Measurements from ENCODE around the gene CLDN24.

GRCh38 chr4:183304538-183304937 is 17.7 kb downstream of the CLDN24 start:
- TF ChIP-seq, protein P1, sequence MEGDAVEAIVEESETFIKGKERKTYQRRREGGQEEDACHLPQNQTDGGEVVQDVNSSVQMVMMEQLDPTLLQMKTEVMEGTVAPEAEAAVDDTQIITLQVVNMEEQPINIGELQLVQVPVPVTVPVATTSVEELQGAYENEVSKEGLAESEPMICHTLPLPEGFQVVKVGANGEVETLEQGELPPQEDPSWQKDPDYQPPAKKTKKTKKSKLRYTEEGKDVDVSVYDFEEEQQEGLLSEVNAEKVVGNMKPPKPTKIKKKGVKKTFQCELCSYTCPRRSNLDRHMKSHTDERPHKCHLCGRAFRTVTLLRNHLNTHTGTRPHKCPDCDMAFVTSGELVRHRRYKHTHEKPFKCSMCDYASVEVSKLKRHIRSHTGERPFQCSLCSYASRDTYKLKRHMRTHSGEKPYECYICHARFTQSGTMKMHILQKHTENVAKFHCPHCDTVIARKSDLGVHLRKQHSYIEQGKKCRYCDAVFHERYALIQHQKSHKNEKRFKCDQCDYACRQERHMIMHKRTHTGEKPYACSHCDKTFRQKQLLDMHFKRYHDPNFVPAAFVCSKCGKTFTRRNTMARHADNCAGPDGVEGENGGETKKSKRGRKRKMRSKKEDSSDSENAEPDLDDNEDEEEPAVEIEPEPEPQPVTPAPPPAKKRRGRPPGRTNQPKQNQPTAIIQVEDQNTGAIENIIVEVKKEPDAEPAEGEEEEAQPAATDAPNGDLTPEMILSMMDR (IDR thresholded peaks at IDR 0.05): no peak
- TF ChIP-seq POLR2A (IDR thresholded peaks at IDR 0.05): no peak
